ENCODE results near the gene CBY1. TPM values are rescaled to one million over a fixed set of nuclear protein-coding genes. Genes with fewer than 3 reads are reported as not detected.

Gene CBY1
- total and polyA plus RNA-seq, 8 donors: 1.8 to 43.6 (median 27.6) TPM

DNA sequence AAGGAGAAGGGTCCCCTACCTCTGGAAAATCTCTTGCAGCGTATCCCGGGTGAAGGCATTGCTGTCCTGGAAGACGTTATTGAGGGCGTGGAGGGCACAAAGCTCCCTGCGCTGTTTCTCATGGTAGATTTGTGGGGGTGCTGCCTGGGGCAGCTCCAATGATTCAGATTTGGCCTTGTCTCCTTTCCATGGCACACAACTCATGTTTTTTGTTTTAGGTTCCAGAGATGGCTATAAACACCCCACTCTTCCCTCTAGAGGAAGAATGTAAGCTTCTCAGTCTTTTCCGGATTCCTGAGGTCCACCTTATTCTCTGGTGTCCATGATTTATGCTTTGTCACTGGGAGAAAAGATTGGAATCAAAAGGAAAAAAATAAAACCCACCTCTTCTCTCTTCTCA, 43.3 kb downstream of the CBY1 start:
- Histone ChIP-seq H3K27ac (peak overlapping the region; percentile 87 to 99 (median 98)), H3K9me3 (no peaks in the 10 kb centered on the region), H3K27me3 (no peaks in the 10 kb centered on the region), H3K4me1 (peaks cover 58 to 66% (median 63%) of the 10 kb centered on the region in 4 donors), H3K4me3 (peak overlapping the region; percentile 59 to 85 (median 70)), H3K36me3 (peaks cover 0 to under 1% (median 0%) of the 10 kb centered on the region in 4 donors)
- no peak for TF ChIP-seq POLR2AphosphoS5 (IDR thresholded peaks at IDR 0.05)
- no peak for TF ChIP-seq POLR2A (IDR thresholded peaks at IDR 0.05)
- DNase-seq: peak in 1 of 2 donors; percentile 60
- WGBS, 5 donors: 11 to 19% (median 17%) methylated on average over 6 of the region's 6 CpGs
- intact Hi-C loops (cut with DNase I; ENCODE audit: low total_unique reads): no loop called here

GRCh38 chr22:38700270-38700788, 43.9 kb downstream of the CBY1 start:
- peak overlapping the region; percentile 96 to 100 (median 99) for H3K27ac ChIP-seq
- DNase-seq: peak in 1 of 2 donors; percentile 79
- TF ChIP-seq POLR2A (IDR thresholded peaks at IDR 0.05) (no peak), EP300 (IDR thresholded peaks at IDR 0.05) (no peak), POLR2AphosphoS5 (IDR thresholded peaks at IDR 0.05) (no peak), CTCF (IDR thresholded peaks at IDR 0.05) (no peak)
- peak overlapping the region; percentile 59 to 85 (median 70) for H3K4me3 ChIP-seq
- no peaks in the 10 kb centered on the region for H3K27me3 ChIP-seq
- WGBS, 5 donors: 0 to 1% (median 0%) methylated on average over 31 to 57 of the region's 57 CpGs
- peaks cover 60 to 65% (median 63%) of the 10 kb centered on the region in 4 donors for H3K4me1 ChIP-seq
- intact Hi-C loops (cut with DNase I; ENCODE audit: low total_unique reads): no loop called here
- H3K36me3 ChIP-seq: no peaks in the 10 kb centered on the region
- no peaks in the 10 kb centered on the region for H3K9me3 ChIP-seq

- Histone ChIP-seq H3K27ac (peak within 1 kb of the TSS; percentile 96 to 100 (median 99)), H3K9me3 (no peaks in the 10 kb centered on the region), H3K4me1 (peaks cover 53 to 59% (median 56%) of the 10 kb centered on the region in 4 donors), H3K36me3 (no peaks in the 10 kb centered on the region), H3K4me3 (peak within 1 kb of the TSS; percentile 59 to 85 (median 70)), H3K27me3 (no peaks in the 10 kb centered on the region)
- 0 to 2% (median 0%) methylated on average over 23 to 94 of the region's 94 CpGs for WGBS, 5 donors
- TF ChIP-seq POLR2AphosphoS5 (IDR thresholded peaks at IDR 0.05) (peak; percentile 98 to 100 (median 99)), CTCF (IDR thresholded peaks at IDR 0.05) (no peak), POLR2A (IDR thresholded peaks at IDR 0.05) (peak in 2 of 4 donors; percentile 60 to 84), EP300 (IDR thresholded peaks at IDR 0.05) (peak; percentile 60)
- intact Hi-C loops (cut with DNase I; ENCODE audit: low total_unique reads): no loop called here
- peak; percentile 98 for DNase-seq
Observed at GRCh38 chr22:38700789-38701628, 44.6 kb downstream of the CBY1 start, which contains the start of gene JOSD1. TSS of gene JOSD1 (minus strand) at chr22:38700943. CDS start at chr22:38699987, 956 bp downstream.

- TF ChIP-seq EP300 (IDR thresholded peaks at IDR 0.05) (no peak), POLR2AphosphoS5 (IDR thresholded peaks at IDR 0.05) (no peak), CTCF (IDR thresholded peaks at IDR 0.05) (no peak), POLR2A (IDR thresholded peaks at IDR 0.05) (no peak)
- Histone ChIP-seq H3K4me3 (peak overlapping the region; percentile 29 to 41 (median 35)), H3K27ac (peak overlapping the region; percentile 80 to 100 (median 96)), H3K9me3 (no peaks in the 10 kb centered on the region), H3K27me3 (no peaks in the 10 kb centered on the region), H3K36me3 (peaks cover 0 to 8% (median 3%) of the 10 kb centered on the region in 4 donors), H3K4me1 (peaks cover 41 to 52% (median 47%) of the 10 kb centered on the region in 4 donors)
- peak in 1 of 2 donors; percentile 42 for DNase-seq
- WGBS, 5 donors: 5 to 11% (median 7%) methylated on average over 10 of the region's 10 CpGs
- intact Hi-C loops (cut with DNase I; ENCODE audit: low total_unique reads): no loop called here
Observed at GRCh38 chr22:38704654-38705234, 48.3 kb downstream of the CBY1 start.
